Fibroblast of villous mesenchyme (primary cell): ENCODE data around the gene SMCO1. TPM values are rescaled to one million over a fixed set of nuclear protein-coding genes. Genes with fewer than 3 reads are reported as not detected.

Experiments
- DNase-seq: peaks from one replicate; pipeline ENCODE4 v3.0.0-alpha.2; 2010; ENCODE audit warnings: low read depth
- H3K4me3 ChIP-seq: 2 replicates; pipeline ENCODE4 v1.5.1; 2011; ENCODE audit warnings: low read depth, mild to moderate bottlenecking, low read length
- total RNA-seq: library from RNA; depleted of rRNA; stranded (reverse); fragments of >200 nt; gene quantifications from 2 replicates; pipeline ENCODE4 v1.2.3, GENCODE V29; 2012
- TF ChIP-seq, protein P1 (sequence below): IDR thresholded peaks from 2 replicates; pipeline ENCODE4 v1.5.1; 2012; ENCODE audit warnings: low read depth, mild to moderate bottlenecking, low read length; ENCODE audit not compliant: insufficient read depth

The SMCO1 gene
- total RNA-seq, 1 donor = not detected

DNA sequence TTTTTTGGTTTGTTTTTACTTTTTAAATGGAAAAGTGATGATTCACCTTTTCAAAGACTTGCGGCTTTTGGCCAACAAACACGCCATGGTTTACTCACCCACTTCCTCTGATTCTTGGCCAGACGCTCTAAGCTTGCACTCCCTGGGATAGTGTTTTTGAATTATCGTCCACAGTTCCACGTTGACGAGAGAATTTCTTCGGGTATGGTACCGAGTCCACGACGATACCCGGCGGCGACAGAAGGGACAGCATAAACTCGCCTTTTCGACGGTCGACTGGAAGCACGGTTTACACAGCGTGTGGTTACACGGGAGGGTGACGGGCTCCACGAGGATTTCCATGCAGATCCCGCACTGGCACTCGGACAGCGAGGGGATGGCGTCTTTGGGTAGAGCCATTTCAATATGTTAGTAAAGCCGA, 12.4 kb downstream of the SMCO1 start:
- peak; percentile 86 for DNase-seq
- TF ChIP-seq, protein P1, sequence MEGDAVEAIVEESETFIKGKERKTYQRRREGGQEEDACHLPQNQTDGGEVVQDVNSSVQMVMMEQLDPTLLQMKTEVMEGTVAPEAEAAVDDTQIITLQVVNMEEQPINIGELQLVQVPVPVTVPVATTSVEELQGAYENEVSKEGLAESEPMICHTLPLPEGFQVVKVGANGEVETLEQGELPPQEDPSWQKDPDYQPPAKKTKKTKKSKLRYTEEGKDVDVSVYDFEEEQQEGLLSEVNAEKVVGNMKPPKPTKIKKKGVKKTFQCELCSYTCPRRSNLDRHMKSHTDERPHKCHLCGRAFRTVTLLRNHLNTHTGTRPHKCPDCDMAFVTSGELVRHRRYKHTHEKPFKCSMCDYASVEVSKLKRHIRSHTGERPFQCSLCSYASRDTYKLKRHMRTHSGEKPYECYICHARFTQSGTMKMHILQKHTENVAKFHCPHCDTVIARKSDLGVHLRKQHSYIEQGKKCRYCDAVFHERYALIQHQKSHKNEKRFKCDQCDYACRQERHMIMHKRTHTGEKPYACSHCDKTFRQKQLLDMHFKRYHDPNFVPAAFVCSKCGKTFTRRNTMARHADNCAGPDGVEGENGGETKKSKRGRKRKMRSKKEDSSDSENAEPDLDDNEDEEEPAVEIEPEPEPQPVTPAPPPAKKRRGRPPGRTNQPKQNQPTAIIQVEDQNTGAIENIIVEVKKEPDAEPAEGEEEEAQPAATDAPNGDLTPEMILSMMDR = no peak
- peak overlapping the region; percentile 98 for H3K4me3 ChIP-seq

GRCh38 chr3:196501316-196502044, 13.7 kb downstream of the SMCO1 start:
- DNase-seq = peak; percentile 30
- H3K4me3 ChIP-seq = peak overlapping the region; percentile 98
- TF ChIP-seq, protein P1 = no peak

GRCh38 chr3:196499807-196500524, 15.2 kb downstream of the SMCO1 start:
- DNase-seq = no peak
- peak overlapping the region; percentile 70 for H3K4me3 ChIP-seq
- TF ChIP-seq, protein P1 = no peak

GRCh38 chr3:196499061-196499460, 16.1 kb downstream of the SMCO1 start:
- DNase-seq = peak; percentile 46
- TF ChIP-seq, protein P1 = no peak
- no peak overlapping the region for H3K4me3 ChIP-seq

GRCh38 chr3:196498297-196498696, 16.8 kb downstream of the SMCO1 start:
- no peak overlapping the region for H3K4me3 ChIP-seq
- TF ChIP-seq, protein P1 = no peak
- DNase-seq = no peak

- H3K4me3 ChIP-seq = no peak overlapping the region
- TF ChIP-seq, protein P1 = no peak
- DNase-seq = no peak
These were observed 19.0 kb downstream of the SMCO1 start for GRCh38 chr3:196496183-196496582.

GRCh38 chr3:196493292-196493691, 21.9 kb downstream of the SMCO1 start:
- H3K4me3 ChIP-seq = no peak overlapping the region
- TF ChIP-seq, protein P1 = no peak
- DNase-seq = no peak
